Mesenchymal stem cell (in vitro differentiated cells and primary cell): ENCODE data around the gene DGAT2.

Experiments used
- DNase-seq: peaks from one replicate; pipeline ENCODE4 v3.0.0-alpha.2; 2013
- H2AFZ ChIP-seq: one replicate; pipeline ENCODE4 v1.6.1; 2013; ENCODE audit warnings: low read depth, mild to moderate bottlenecking, control low read depth, inconsistent platforms, low read length, moderate library complexity
- H2AK5ac ChIP-seq: 2 replicates; pipeline ENCODE4 v1.6.1; 2013; ENCODE audit warnings: low read length, moderate library complexity, mild to moderate bottlenecking, inconsistent platforms; ENCODE audit not compliant: severe bottlenecking
- H2BK120ac ChIP-seq: one replicate; pipeline ENCODE4 v1.6.1; 2013; ENCODE audit warnings: low read depth, mild to moderate bottlenecking, inconsistent platforms, low read length, moderate library complexity
- H2BK12ac ChIP-seq, 2 experiments: one replicate each; pipeline ENCODE4 v1.6.1; 2013; ENCODE audit warnings: inconsistent platforms in 2 of 2, low read length in 2 of 2, mild to moderate bottlenecking in 2 of 2, moderate library complexity in 2 of 2, control low read depth in 1 of 2
- H2BK15ac ChIP-seq: one replicate; pipeline ENCODE4 v1.6.1; 2013; ENCODE audit warnings: mild to moderate bottlenecking, low read depth, inconsistent platforms; ENCODE audit not compliant: poor library complexity, severe bottlenecking
- H2BK5ac ChIP-seq: 2 replicates; pipeline ENCODE4 v1.6.1; 2013; ENCODE audit warnings: low read depth, mild to moderate bottlenecking, low read length, control low read depth, inconsistent platforms; ENCODE audit not compliant: poor library complexity, severe bottlenecking
- H3K14ac ChIP-seq, 2 experiments: one replicate each; pipeline ENCODE4 v1.6.1; 2013; ENCODE audit warnings: inconsistent platforms in 2 of 2, low read length in 2 of 2, control low read depth in 1 of 2, mild to moderate bottlenecking in 1 of 2, moderate library complexity in 1 of 2
- H3K18ac ChIP-seq, 2 experiments: one replicate each; pipeline ENCODE4 v1.6.1; 2013; ENCODE audit warnings: inconsistent platforms in 2 of 2, low read length in 2 of 2, control low read depth in 1 of 2, low read depth in 1 of 2, mild to moderate bottlenecking in 1 of 2
- H3K23ac ChIP-seq, 2 experiments: one replicate each; pipeline ENCODE4 v1.6.1; 2013; ENCODE audit warnings: inconsistent platforms in 2 of 2, low read length in 2 of 2, mild to moderate bottlenecking in 2 of 2, moderate library complexity in 2 of 2, control low read depth in 1 of 2
- H3K27ac ChIP-seq: 2 replicates; pipeline ENCODE4 v1.5.1; 2013; ENCODE audit warnings: mild to moderate bottlenecking, moderate library complexity, low read length, control low read depth, inconsistent platforms; ENCODE audit not compliant: poor library complexity, severe bottlenecking
- H3K27me3 ChIP-seq, 2 experiments: 2 replicates each; pipeline versions ENCODE4 v1.6.1 to v1.7.0; 2013; ENCODE audit warnings: low read length in 2 of 2, mild to moderate bottlenecking in 2 of 2, moderate library complexity in 2 of 2, control low read depth in 1 of 2, inconsistent platforms in 1 of 2; ENCODE audit not compliant: control insufficient read depth in 1 of 2, insufficient read depth in 1 of 2
- H3K36me3 ChIP-seq, 2 experiments: 2 replicates each; pipeline versions ENCODE4 v1.6.1 to v1.7.0; 2013; ENCODE audit warnings: low read length in 2 of 2, control low read depth in 1 of 2, inconsistent platforms in 1 of 2, low read depth in 1 of 2, mild to moderate bottlenecking in 1 of 2; ENCODE audit not compliant: insufficient read depth in 2 of 2, control insufficient read depth in 1 of 2
- H3K4ac ChIP-seq, 2 experiments: one replicate each; pipeline ENCODE4 v1.6.1; 2013; ENCODE audit warnings: inconsistent platforms in 2 of 2, low read length in 2 of 2, mild to moderate bottlenecking in 2 of 2, moderate library complexity in 2 of 2, control low read depth in 1 of 2, low read depth in 1 of 2
- H3K4me1 ChIP-seq: 2 replicates; pipeline ENCODE4 v1.6.1; 2013; ENCODE audit warnings: low read depth, low read length, control low read depth; ENCODE audit not compliant: control insufficient read depth, insufficient read depth
- H3K4me2 ChIP-seq: 2 replicates; pipeline ENCODE4 v1.6.1; 2013; ENCODE audit warnings: low read length, mild to moderate bottlenecking, inconsistent platforms; ENCODE audit not compliant: poor library complexity, severe bottlenecking
- H3K4me3 ChIP-seq, 2 experiments: 2 replicates each; pipeline versions ENCODE4 v1.5.1 to v1.7.0; 2013; ENCODE audit warnings: low read length in 2 of 2, mild to moderate bottlenecking in 2 of 2, control low read depth in 1 of 2, low read depth in 1 of 2; ENCODE audit not compliant: insufficient read depth in 1 of 2
- H3K79me1 ChIP-seq: replicated peaks from 2 replicates; pipeline ENCODE4 v1.6.1; 2013; ENCODE audit warnings: mild to moderate bottlenecking, control low read depth, low read length, inconsistent platforms; ENCODE audit not compliant: poor library complexity, severe bottlenecking
- H3K9ac ChIP-seq: 2 replicates; pipeline ENCODE4 v1.7.0; 2013; ENCODE audit warnings: mild to moderate bottlenecking, low read length, moderate library complexity
- H3K9me3 ChIP-seq: 2 replicates; pipeline ENCODE4 v1.7.0; 2013; ENCODE audit warnings: mild to moderate bottlenecking, low read length; ENCODE audit not compliant: control insufficient read depth
- H4K8ac ChIP-seq: one replicate; pipeline ENCODE4 v1.6.1; 2013; ENCODE audit warnings: inconsistent platforms, mild to moderate bottlenecking, low read length, moderate library complexity
- H4K91ac ChIP-seq: one replicate; pipeline ENCODE4 v1.6.1; 2013; ENCODE audit warnings: mild to moderate bottlenecking, low read length, inconsistent platforms
- WGBS: methylation state at CpG from one replicate; pipeline ENCODE4 v1.1.7; 2013; ENCODE audit warnings: mixed read lengths; 5-methylcytosine and 5-hydroxymethylcytosine counted together

The DGAT2 gene

DNA sequence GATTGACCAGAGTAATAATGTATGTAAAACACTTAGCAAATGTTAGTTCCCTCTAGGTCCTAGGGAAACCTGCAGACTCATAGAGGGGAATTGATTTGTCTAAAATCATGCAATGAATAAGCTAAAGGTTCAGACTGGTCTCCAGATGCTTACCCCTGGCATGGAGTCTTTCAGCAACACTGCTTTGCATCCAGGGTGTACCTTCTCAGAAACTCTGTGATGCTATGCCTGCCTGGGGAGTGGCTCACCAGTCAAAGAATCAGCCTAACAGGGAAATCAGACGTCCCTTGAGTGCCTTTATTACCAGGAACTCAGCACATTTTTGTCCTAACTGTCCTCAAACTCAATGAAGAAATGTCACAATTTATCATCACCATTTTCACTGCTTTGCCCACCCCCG lies 40.5 kb downstream of the DGAT2 start:
- no peak overlapping the region for H2AK5ac ChIP-seq
- no peak overlapping the region for H3K27ac ChIP-seq
- no peak overlapping the region for H2BK5ac ChIP-seq
- 64% methylated on average over 2 of the region's 2 CpGs for WGBS
- H2BK120ac ChIP-seq = no peak overlapping the region
- H3K27me3 ChIP-seq = peaks cover 0 to 3% of the 10 kb centered on the region in 2 experiments
- no peak overlapping the region for H2AFZ ChIP-seq
- no peaks in the 10 kb centered on the region for H3K79me1 ChIP-seq
- no peak overlapping the region for H4K8ac ChIP-seq
- no peak overlapping the region for H3K4me3 ChIP-seq
- H2BK15ac ChIP-seq = no peak overlapping the region
- H3K14ac ChIP-seq = no peak overlapping the region
- no peaks in the 10 kb centered on the region for H3K9me3 ChIP-seq
- H3K9ac ChIP-seq = no peak overlapping the region
- no peak overlapping the region for H3K4me2 ChIP-seq
- no peak overlapping the region for H3K18ac ChIP-seq
- H3K36me3 ChIP-seq = no peaks in the 10 kb centered on the region
- H3K4ac ChIP-seq = no peak overlapping the region
- no peak overlapping the region for H2BK12ac ChIP-seq
- no peak for DNase-seq
- no peak overlapping the region for H4K91ac ChIP-seq
- H3K4me1 ChIP-seq = peaks cover 3% of the 10 kb centered on the region
- no peak overlapping the region for H3K23ac ChIP-seq

DNA sequence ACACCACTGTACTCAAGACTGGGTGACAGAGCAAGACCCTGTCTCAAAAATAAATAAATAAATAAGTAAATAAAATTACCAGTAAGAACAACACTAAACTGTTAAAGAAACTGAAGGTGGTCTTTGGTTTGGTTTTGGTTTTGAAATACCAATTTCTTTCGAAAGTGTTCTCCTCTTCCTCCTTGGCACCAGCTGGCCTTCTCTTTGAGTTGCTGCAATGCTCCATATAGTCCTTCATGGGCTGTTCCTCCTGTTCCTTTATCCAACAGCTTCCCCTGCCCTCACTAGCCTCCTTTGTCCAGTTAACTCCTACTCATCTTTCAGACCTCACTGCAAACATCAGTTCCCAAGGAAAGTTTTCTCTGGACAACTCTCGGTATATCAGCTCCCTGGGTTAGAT lies 41.4 kb downstream of the DGAT2 start:
- Histone ChIP-seq H3K27me3 (peaks cover 0 to 3% of the 10 kb centered on the region in 2 experiments), H3K9me3 (no peaks in the 10 kb centered on the region), H3K4me1 (peaks cover 6% of the 10 kb centered on the region), H2BK120ac (no peak overlapping the region), H3K79me1 (no peaks in the 10 kb centered on the region), H2AK5ac (no peak overlapping the region), H2BK5ac (no peak overlapping the region), H3K4me2 (no peak overlapping the region), H3K14ac (no peak overlapping the region), H2AFZ (no peak overlapping the region), H3K18ac (no peak overlapping the region), H4K8ac (no peak overlapping the region), H3K4me3 (no peak overlapping the region), H3K4ac (no peak overlapping the region), H3K9ac (no peak overlapping the region), H3K23ac (no peak overlapping the region), H3K36me3 (no peaks in the 10 kb centered on the region), H3K27ac (no peak overlapping the region), H2BK12ac (no peak overlapping the region), H2BK15ac (no peak overlapping the region), H4K91ac (no peak overlapping the region)
- 98% methylated on average over 2 of the region's 2 CpGs for WGBS
- no peak for DNase-seq

DNA sequence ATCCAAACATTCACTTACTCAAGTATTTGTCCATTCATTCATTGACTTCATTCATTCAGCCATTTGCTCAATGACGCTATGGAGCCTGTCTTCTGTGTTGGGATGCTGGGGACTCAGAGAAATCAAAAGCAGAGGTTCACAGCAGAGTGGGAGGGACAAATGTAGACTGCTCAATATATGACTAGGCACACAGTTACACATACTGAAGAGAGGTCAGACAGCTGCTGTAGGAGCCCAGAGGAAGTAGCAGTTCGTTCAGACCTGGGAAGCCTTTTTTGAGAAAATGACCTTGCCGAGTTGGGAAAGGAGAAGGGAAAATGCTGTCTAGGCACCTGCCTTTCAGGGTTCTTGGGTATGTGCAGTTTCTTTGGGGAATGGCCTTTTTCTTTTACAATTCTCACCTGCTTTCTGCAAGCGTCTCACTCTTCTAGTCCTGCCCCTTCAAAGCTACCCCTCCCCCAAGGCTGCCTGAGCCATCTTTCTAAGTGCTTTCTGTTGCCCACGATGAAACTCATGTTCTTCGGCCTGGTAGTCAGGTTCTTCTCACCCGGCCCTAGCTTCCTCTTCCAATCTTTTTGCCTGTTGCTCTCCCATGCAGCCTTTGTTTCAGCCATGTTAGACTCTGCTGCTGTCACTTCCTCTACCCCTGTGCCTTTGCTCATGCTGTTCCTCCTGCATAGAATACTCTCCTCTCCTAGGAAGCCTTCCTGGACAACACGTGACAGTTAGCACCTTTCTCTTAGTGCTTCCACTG lies 42.2 kb downstream of the DGAT2 start:
- Histone ChIP-seq H3K27me3 (peaks cover 0 to 3% of the 10 kb centered on the region in 2 experiments), H3K9me3 (no peaks in the 10 kb centered on the region), H3K14ac (no peak overlapping the region), H4K91ac (no peak overlapping the region), H3K4ac (no peak overlapping the region), H3K9ac (no peak overlapping the region), H2AK5ac (no peak overlapping the region), H2BK5ac (no peak overlapping the region), H4K8ac (no peak overlapping the region), H3K4me2 (no peak overlapping the region), H3K4me3 (no peak overlapping the region), H2BK15ac (no peak overlapping the region), H2BK120ac (no peak overlapping the region), H3K79me1 (peaks cover 5% of the 10 kb centered on the region), H3K27ac (no peak overlapping the region), H2AFZ (no peak overlapping the region), H3K18ac (no peak overlapping the region), H3K23ac (no peak overlapping the region), H3K4me1 (peaks cover 6% of the 10 kb centered on the region), H2BK12ac (no peak overlapping the region), H3K36me3 (no peaks in the 10 kb centered on the region)
- 87% methylated on average over 8 of the region's 8 CpGs for WGBS
- no peak for DNase-seq

DNA sequence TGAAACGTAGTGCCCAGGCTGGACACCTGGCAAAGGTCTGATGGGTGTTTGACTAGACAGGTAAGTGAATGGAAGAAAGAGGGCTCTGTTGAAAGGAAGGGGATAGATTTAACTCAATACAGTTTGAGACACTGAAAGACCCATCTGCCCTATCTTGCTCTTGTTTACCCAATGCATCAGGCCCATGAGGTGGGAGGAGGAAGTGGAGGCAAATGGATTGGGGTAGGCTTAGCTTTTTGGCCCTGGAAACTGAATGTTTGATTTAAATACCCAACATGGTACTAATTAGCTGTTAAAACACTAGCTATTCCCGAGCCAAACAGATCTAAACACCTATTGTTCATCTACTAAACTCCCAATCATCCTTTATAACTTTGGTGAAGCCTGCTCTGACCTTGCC lies 42.9 kb downstream of the DGAT2 start:
- Histone ChIP-seq H3K4me3 (no peak overlapping the region), H4K91ac (no peak overlapping the region), H2AFZ (no peak overlapping the region), H3K27ac (no peak overlapping the region), H3K4me2 (no peak overlapping the region), H2BK12ac (no peak overlapping the region), H3K36me3 (no peaks in the 10 kb centered on the region), H3K9me3 (no peaks in the 10 kb centered on the region), H2BK120ac (no peak overlapping the region), H3K23ac (no peak overlapping the region), H2BK15ac (no peak overlapping the region), H3K18ac (no peak overlapping the region), H3K27me3 (peaks cover 0 to 3% of the 10 kb centered on the region in 2 experiments), H3K4me1 (peaks cover 8% of the 10 kb centered on the region), H4K8ac (no peak overlapping the region), H3K4ac (no peak overlapping the region), H2AK5ac (no peak overlapping the region), H2BK5ac (no peak overlapping the region), H3K9ac (no peak overlapping the region), H3K79me1 (peaks cover 7% of the 10 kb centered on the region), H3K14ac (no peak overlapping the region)
- no peak for DNase-seq
- WGBS = 64% methylated on average over 2 of the region's 2 CpGs
